Measurements from ENCODE around the gene RPL27.

The RPL27 gene

GRCh38 chr17:43051969-43052368, 53.8 kb downstream of the RPL27 start:
- DNase-seq (ENCODE audit: low read depth in 1 of 2, low spot score in 1 of 2), result no peak

Measured in activated T-helper 1 cell treated with anti-CD3 and anti-CD28 coated beads, Interleukin-2, amount 50 U/mL, for 16 hours (primary cell).